Sigmoid colon (tissue), 7 donors: Measurements from ENCODE around the gene ACBD6. TPM values are rescaled to one million over a fixed set of nuclear protein-coding genes. Genes with fewer than 3 reads are reported as not detected.

Experiments used
- DNase-seq: peaks from one replicate; pipeline ENCODE4 v3.0.0-alpha.2; 2019
- H3K27ac ChIP-seq, 4 donors: fragments of 200-600 bp; sonication (generic); one replicate each; pipeline ENCODE4 v1.5.1; 2016 to 2019; ENCODE audit warnings: mild to moderate bottlenecking in 1 of 4
- H3K27me3 ChIP-seq, 3 donors: fragments of 200-600 bp; sonication (generic); one replicate each; pipeline ENCODE4 v1.5.1; 2019; ENCODE audit warnings: mild to moderate bottlenecking in 1 of 3
- H3K36me3 ChIP-seq, 4 donors: fragments of 200-600 bp; sonication (generic); one replicate each; pipeline ENCODE4 v1.5.1; 2016 to 2019
- H3K4me1 ChIP-seq, 4 donors: fragments of 200-600 bp; sonication (generic); one replicate each; pipeline ENCODE4 v1.5.1; 2017 to 2019
- H3K4me3 ChIP-seq, 4 donors: fragments of 200-600 bp; sonication (generic); one replicate each; pipeline ENCODE4 v1.5.1; 2017 to 2019; ENCODE audit warnings: mild to moderate bottlenecking in 2 of 4, moderate library complexity in 1 of 4
- H3K9me3 ChIP-seq, 4 donors: fragments of 200-600 bp in 3 of 4; sonication (generic) in 3 of 4; one replicate each; pipeline versions ENCODE4 v1.5.1 to v1.6.1; 2013 to 2019
- EP300 ChIP-seq, 4 donors: sonication (generic); formaldehyde crosslinking; IDR thresholded peaks; one replicate each; pipeline ENCODE4 v1.6.1; 2017; ENCODE audit warnings: antibody characterized with exemption in 4 of 4
- POLR2A ChIP-seq, 2 donors: fragments of 450-650 bp; IDR thresholded peaks; one replicate each; pipeline ENCODE4 v1.6.1; 2016; ENCODE audit warnings: antibody characterized with exemption in 2 of 2, mild to moderate bottlenecking in 2 of 2, moderate library complexity in 2 of 2
- POLR2AphosphoS5 ChIP-seq, 4 donors: sonication (generic); formaldehyde crosslinking; IDR thresholded peaks; one replicate each; pipeline ENCODE4 v1.6.1; 2017; ENCODE audit warnings: antibody characterized with exemption in 4 of 4
- WGBS, 2 donors: extraction: QIAGEN DNeasy Blood & Tissue Kit; methylation state at CpG; one replicate each; pipeline ENCODE4 v1.1.7; 2013; 5-methylcytosine and 5-hydroxymethylcytosine counted together
- intact Hi-C: fragments of 100-400 bp; cut with DNase I; formaldehyde crosslinking; loops from one replicate; pipeline ENCODE4 v1.15.1; 2023
- polyA plus RNA-seq, 3 donors: library from polyadenylated mRNA; stranded (reverse); fragments of 200-250 nt; gene quantifications; one replicate each; pipeline ENCODE4 v1.2.3, GENCODE V29; 2013
- total RNA-seq, 4 donors: library from RNA; depleted of rRNA; stranded (reverse); fragments of >200 nt; gene quantifications; one replicate each; pipeline ENCODE4 v1.1.0, GENCODE V29; 2016
- TF ChIP-seq, protein P1 (sequence below), 4 experiments: fragments of 450-650 bp in 3 of 4; fragments of 200-600 bp in 1 of 4; IDR thresholded peaks; one replicate each; pipeline ENCODE4 v1.5.1; 2016 to 2019; ENCODE audit warnings: antibody characterized with exemption in 4 of 4, mild to moderate bottlenecking in 3 of 4, moderate library complexity in 2 of 4
- donor health status: healthy with polysubstance abuse.
- donor health status: Bipolar disorder and iron deficiency.
- donor health status: healthy.

ACBD6 gene
- total and polyA plus RNA-seq, 7 donors = 11.4 to 40.8 (median 35.5) TPM

DNA sequence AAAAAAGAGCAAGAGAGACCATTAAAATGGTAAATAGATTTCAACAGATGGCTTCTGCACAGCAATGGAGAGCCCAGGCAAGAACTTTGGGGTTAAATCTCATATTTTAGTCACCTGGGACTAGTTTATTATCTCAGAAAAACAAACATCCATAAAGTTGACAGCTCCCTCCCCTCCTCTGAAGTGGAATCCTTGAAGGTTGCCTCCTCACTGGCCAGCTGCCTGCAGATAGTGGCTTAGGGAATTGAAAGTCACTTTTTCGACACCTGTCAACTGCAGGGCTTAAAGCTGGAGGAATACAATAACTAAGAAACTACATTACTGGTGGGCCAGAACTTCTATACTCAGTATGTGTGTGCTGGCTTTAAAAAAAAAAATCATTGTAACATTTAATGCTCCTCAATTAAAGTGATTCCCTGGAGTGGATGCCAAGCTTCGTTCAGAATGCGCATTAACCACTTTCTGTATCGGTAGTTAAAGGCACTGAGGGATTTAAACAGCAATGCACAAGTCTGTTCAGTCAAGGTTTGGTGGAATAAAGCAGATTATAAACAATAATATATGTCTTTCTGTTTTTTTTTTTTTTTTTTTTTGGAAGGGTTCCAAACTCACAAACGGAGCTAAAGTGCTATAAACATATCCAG lies 219.9 kb downstream of the ACBD6 start:
- intact Hi-C loops = no loop called here
- no peak for DNase-seq
- Histone ChIP-seq H3K9me3 (no peaks in the 10 kb centered on the region), H3K27ac (no peak overlapping the region), H3K36me3 (peaks cover 0 to 6% (median 0%) of the 10 kb centered on the region in 4 donors), H3K27me3 (no peaks in the 10 kb centered on the region), H3K4me1 (no peaks in the 10 kb centered on the region), H3K4me3 (no peak overlapping the region)
- 51 to 75% methylated on average over 5 of the region's 5 CpGs for WGBS, 2 donors
- TF ChIP-seq, protein P1, sequence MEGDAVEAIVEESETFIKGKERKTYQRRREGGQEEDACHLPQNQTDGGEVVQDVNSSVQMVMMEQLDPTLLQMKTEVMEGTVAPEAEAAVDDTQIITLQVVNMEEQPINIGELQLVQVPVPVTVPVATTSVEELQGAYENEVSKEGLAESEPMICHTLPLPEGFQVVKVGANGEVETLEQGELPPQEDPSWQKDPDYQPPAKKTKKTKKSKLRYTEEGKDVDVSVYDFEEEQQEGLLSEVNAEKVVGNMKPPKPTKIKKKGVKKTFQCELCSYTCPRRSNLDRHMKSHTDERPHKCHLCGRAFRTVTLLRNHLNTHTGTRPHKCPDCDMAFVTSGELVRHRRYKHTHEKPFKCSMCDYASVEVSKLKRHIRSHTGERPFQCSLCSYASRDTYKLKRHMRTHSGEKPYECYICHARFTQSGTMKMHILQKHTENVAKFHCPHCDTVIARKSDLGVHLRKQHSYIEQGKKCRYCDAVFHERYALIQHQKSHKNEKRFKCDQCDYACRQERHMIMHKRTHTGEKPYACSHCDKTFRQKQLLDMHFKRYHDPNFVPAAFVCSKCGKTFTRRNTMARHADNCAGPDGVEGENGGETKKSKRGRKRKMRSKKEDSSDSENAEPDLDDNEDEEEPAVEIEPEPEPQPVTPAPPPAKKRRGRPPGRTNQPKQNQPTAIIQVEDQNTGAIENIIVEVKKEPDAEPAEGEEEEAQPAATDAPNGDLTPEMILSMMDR (IDR thresholded peaks at IDR 0.05) = no peak
- no peak for TF ChIP-seq POLR2AphosphoS5 (IDR thresholded peaks at IDR 0.05)
- no peak for TF ChIP-seq EP300 (IDR thresholded peaks at IDR 0.05)
- no peak for TF ChIP-seq POLR2A (IDR thresholded peaks at IDR 0.05)

DNA sequence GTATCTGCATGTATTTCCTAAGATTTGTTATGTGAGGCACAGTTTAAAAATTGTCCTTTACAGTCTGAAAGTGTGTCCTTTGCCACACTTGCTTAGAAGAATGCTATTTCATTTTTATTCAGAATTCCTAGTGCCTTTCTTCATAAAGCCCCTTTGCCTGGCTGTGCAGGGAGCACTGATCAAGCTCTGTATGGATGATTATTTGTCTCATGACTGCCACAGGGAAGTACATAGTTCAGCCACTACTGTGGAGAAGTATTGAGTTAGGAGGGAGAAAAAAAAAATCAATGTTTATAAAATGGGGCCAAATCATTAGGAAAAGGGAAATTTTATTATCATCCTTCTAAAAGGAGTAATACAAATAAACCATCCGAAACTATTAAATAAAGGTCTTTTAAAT lies 220.9 kb downstream of the ACBD6 start:
- DNase-seq = no peak
- no peak for TF ChIP-seq POLR2AphosphoS5 (IDR thresholded peaks at IDR 0.05)
- TF ChIP-seq, protein P1 (IDR thresholded peaks at IDR 0.05) = no peak
- TF ChIP-seq POLR2A (IDR thresholded peaks at IDR 0.05) = no peak
- no peak for TF ChIP-seq EP300 (IDR thresholded peaks at IDR 0.05)
- H3K27ac ChIP-seq = no peak overlapping the region
- 77 to 87% methylated on average over 1 of the region's 1 CpG for WGBS, 2 donors
- intact Hi-C loops = no loop called here
- no peak overlapping the region for H3K4me3 ChIP-seq
- H3K36me3 ChIP-seq = peaks cover 0 to 5% (median 0%) of the 10 kb centered on the region in 4 donors
- H3K9me3 ChIP-seq = no peaks in the 10 kb centered on the region
- H3K4me1 ChIP-seq = no peaks in the 10 kb centered on the region
- H3K27me3 ChIP-seq = no peaks in the 10 kb centered on the region

DNA sequence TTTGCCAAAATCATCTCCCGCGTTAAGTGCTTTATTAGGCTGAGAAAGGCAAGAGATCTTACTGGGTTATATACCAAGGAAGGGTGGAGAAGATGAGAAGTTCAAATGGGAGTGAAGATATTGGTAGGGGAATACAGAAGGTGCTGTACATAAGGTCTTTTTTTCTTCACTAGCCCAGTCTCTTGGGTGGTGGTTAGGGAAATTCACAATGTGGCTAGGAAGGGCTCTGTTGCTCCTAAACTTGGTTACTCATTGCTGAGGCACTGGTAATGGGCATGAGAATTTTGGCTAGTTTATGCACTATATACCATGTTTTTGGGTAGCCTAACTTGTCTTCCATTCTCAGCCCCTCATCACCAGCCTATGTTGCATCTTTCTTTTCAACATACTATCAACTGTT lies 221.8 kb downstream of the ACBD6 start:
- WGBS, 2 donors = 96 to 98% methylated on average over 2 of the region's 2 CpGs

DNA sequence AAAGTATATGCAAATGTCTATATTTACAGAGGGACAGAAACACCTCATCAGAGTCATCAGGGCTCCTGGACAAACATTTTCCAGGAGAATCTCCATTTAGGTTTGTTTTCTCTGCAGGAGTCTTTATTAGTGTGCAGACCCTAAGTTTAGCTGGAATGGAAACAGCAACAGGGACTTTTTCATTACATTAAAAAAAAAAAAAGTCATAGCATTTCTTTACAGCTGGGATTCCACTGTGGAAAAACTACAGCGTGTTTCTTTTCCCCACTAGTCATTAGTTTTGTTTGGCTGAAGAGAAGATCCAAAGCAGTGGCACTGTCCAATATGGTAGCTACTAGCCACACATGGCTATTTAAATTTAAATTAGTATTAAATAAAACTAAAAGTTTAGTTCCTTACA lies 222.7 kb downstream of the ACBD6 start:
- intact Hi-C loops = no loop called here
- no peak for TF ChIP-seq POLR2A (IDR thresholded peaks at IDR 0.05)
- no peak for TF ChIP-seq POLR2AphosphoS5 (IDR thresholded peaks at IDR 0.05)
- TF ChIP-seq EP300 (IDR thresholded peaks at IDR 0.05) = no peak
- TF ChIP-seq, protein P1 (IDR thresholded peaks at IDR 0.05) = no peak
- no peak for DNase-seq

More for the DNA sequence above, 221.8 kb downstream of the ACBD6 start:
- Histone ChIP-seq H3K27me3 (no peaks in the 10 kb centered on the region), H3K4me3 (no peak overlapping the region), H3K27ac (no peak overlapping the region), H3K36me3 (no peaks in the 10 kb centered on the region), H3K4me1 (no peaks in the 10 kb centered on the region), H3K9me3 (no peaks in the 10 kb centered on the region)
- no peak for DNase-seq
- intact Hi-C loops = no loop called here
- TF ChIP-seq POLR2AphosphoS5 (IDR thresholded peaks at IDR 0.05) = no peak

DNA sequence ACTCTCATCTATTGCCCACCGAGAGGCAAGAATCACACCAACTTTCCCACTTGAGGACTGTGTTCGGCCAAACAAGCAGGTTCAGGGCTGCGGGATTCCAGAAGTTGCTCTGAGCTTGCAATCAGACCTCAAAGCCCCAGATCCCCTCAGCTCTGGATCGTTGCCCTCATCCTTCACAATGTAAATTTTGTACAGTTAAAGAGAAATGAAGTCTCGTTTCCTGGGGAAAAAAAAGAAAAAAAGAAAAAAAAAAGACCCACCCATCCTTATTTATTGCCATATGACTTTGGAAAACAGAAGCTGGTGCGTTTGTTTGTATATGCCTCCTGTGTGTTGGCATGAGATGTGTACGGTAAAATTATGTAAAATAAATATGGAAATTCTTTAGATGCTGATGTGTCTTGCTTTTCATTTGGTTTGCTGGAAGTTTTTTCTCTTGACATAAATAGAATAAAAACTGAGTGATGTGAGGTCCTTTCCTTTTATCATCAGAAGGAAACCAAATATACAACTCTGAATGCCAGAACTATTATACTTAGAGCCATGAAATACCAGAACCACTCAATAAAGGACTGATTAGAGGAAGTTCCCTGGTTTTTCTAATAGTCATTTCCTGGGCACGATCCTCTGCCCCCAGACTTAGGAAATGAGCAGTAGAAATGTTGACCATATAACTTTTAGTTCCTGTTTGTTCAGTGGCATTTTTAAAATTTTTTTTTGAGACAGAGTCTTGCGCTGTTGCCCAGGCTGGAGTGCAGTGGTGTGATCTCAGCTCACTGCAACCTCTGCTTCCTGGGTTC lies 223.6 kb downstream of the ACBD6 start:
- WGBS, 2 donors = 80 to 87% methylated on average over 9 of the region's 9 CpGs
- intact Hi-C loops = no loop called here
- H3K4me1 ChIP-seq = no peaks in the 10 kb centered on the region
- H3K27me3 ChIP-seq = no peaks in the 10 kb centered on the region
- TF ChIP-seq, protein P1 (IDR thresholded peaks at IDR 0.05) = no peak
- TF ChIP-seq EP300 (IDR thresholded peaks at IDR 0.05) (no peak), POLR2A (IDR thresholded peaks at IDR 0.05) (no peak), POLR2AphosphoS5 (IDR thresholded peaks at IDR 0.05) (no peak)
- DNase-seq = no peak
- peak overlapping the region in 1 of 4 donors; percentile 18 for H3K27ac ChIP-seq
- peaks cover 0 to 15% (median 3%) of the 10 kb centered on the region in 4 donors for H3K36me3 ChIP-seq
- H3K9me3 ChIP-seq = no peaks in the 10 kb centered on the region
- H3K4me3 ChIP-seq = no peak overlapping the region

More for the DNA sequence above, 222.7 kb downstream of the ACBD6 start:
- no peaks in the 10 kb centered on the region for H3K27me3 ChIP-seq
- 93 to 97% methylated on average over 1 of the region's 1 CpG for WGBS, 2 donors
- no peak overlapping the region for H3K27ac ChIP-seq
- peaks cover 0 to 7% (median 2%) of the 10 kb centered on the region in 4 donors for H3K36me3 ChIP-seq
- H3K4me3 ChIP-seq = no peak overlapping the region
- no peaks in the 10 kb centered on the region for H3K9me3 ChIP-seq
- H3K4me1 ChIP-seq = no peaks in the 10 kb centered on the region
